Measurements from ENCODE around the gene SLC23A1.
A peak's percentile ranks its signal among the peaks of the same experiment; 100 is the strongest.

The SLC23A1 gene

DNA sequence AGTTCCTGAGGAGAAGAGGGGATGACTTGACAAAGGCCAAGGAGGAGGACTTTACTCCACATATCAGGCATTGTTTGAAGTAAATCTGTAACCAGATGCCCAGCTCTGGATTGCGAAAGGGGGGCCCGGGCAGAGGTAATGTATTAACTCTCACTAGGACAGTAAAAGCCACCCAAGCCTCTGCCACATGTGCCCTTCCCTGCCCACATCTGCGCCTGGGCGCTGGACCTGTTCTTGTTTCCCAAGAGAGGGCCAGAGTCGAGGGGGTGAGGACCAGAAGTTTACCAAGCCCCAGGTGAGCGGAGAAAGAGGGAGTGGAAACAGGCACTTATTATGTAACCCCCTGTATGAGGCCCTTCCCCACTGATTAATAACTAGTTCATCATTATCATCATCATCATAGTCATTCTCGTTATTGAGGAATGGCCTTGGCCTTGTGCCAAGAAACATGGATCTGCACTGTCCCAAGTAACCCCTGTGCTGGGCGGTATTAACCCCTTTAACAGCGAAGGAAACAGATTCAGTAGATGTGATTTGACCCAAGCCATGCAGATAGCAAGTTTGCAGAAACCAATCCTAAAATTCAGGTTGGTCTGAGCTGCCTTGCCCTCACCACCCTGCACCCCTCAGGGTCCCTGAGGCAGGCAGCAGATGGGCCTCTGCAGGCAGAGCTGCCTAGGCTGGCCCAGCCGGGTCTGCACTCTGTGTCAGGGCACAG lies at the start of gene SLC23A1:
Gene SLC23A1 (minus strand): TSS at position 23 of the 718 bp plus-strand sequence. CDS start 44 bp downstream, outside the sequence.
- no peak within 1 kb of the TSS for H3K4me3 ChIP-seq (ENCODE audit: low read depth, low read length)
- DNase-seq (ENCODE audit: low read depth): no peak

DNA sequence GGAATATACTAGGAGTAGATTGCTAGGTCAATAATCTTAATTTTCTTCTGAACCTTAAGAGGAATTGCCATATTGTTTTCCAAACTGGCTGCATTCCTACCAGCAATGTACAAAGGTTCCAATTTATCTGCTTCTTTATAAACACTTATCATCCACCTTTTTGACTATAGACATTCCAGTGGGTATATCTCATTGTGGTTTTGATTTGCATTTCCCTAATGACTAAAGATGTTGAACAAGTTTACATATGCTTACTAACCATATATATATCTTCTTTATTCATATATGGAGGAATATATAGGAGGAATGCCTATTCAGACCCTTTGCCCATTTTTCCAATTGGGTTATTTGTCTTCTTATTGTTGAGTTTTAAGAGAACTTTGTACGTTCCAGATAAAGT lies 48.6 kb upstream of the SLC23A1 start:
- no peak for DNase-seq (ENCODE audit: low read depth)
- H3K4me3 ChIP-seq (ENCODE audit: low read depth, low read length): no peak overlapping the region

DNA sequence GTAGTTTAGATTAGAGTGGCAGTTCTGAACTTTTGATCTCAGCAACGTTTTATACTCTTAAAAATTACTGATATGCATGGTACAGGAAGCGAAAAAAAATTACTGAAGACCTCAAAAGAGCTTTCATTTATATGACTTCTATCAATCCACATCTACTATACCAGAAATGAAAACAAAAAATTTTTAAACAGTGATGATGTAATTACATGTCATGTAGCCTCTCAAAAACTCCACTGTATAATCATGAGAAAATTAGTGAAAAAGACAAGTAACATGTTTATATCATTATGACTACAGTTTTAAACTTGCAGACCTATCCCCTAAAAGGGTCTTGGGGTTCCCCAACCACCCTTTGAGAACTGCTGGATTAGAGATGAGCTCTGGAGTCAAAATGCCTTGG lies 46.9 kb upstream of the SLC23A1 start:
- no peak for DNase-seq (ENCODE audit: low read depth)
- no peak overlapping the region for H3K4me3 ChIP-seq (ENCODE audit: low read depth, low read length)

DNA sequence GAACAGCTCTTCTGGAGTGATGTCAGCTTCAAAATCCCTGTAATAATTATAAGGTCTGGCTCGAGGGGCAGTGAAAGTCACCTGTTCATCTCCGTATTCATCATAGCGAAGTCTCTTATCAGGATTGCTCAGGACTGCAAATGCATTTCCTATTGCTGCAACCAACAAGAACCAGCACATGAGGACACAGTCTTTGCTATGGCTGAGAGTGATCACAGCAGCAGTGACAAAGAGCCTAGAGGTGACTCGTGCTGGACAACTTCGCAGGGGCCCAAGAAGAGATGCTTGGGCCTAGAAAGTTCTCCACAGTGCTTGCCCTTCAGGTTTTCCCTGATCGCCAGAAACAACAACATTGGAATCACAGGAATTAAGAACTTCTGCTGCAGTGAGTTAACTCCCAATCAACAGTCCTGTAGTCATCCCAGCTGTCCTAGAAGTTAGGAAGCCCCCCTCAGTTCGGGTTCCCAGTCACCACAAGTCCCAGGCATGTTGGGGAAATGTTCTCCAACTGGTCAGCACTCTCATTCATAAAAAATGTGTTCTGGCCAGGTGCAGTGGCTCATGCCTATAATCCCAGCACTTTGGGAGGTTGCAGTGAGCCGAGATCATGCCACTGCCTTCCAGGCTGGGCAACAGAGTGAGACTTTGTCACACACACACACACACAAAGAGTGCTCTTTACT lies 43.2 kb upstream of the SLC23A1 start:
- no peak for DNase-seq (ENCODE audit: low read depth)
- H3K4me3 ChIP-seq (ENCODE audit: low read depth, low read length): no peak overlapping the region

DNA sequence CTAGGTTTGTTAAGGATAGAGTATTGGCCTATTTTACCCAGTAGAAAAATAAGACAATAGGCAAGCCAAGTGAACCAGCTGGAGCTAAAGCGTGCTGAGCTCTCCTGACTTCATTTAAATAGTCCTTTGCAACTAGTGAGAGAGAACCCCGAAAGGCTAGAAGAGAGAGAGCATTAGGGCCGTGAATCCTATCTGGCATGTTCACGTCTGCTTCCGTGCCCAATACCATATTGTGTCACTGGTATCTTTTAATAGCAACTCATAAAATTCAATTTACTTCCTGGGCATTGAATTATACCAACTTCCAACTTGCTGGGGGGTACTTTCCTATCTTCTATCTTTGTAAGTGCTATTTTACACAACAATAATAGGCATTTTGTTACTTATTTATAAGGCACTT lies 42.4 kb upstream of the SLC23A1 start:
- DNase-seq (ENCODE audit: low read depth): no peak
- H3K4me3 ChIP-seq (ENCODE audit: low read depth, low read length): no peak overlapping the region

DNA sequence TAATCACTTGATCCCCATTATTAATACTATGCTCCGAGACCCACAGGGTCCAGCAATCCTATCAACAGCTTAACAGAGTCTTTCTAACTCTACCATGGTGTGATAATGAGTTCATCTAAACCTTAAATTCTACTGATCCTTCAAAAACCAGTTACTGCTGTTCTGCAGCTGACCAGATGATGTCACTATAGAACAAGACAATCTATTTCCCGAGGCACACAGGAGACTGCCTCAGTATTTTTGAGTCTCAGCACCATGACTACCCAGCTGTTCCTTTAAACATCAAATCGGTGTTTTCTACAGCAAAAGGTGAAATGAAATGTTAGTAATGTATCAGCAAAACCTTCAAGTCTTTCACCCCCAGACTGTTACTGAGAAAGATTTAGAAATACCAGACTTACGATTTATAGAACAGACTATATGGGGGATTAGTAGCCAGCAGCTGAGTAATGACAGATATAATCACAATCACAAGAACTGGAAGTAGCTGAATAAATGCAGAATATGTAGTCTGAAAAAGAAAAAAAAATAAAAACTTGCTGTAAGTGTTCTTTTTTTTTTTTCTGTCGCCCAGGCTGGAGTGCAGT lies 39.3 kb upstream of the SLC23A1 start:
- DNase-seq (ENCODE audit: low read depth): no peak
- no peak overlapping the region for H3K4me3 ChIP-seq (ENCODE audit: low read depth, low read length)

DNA sequence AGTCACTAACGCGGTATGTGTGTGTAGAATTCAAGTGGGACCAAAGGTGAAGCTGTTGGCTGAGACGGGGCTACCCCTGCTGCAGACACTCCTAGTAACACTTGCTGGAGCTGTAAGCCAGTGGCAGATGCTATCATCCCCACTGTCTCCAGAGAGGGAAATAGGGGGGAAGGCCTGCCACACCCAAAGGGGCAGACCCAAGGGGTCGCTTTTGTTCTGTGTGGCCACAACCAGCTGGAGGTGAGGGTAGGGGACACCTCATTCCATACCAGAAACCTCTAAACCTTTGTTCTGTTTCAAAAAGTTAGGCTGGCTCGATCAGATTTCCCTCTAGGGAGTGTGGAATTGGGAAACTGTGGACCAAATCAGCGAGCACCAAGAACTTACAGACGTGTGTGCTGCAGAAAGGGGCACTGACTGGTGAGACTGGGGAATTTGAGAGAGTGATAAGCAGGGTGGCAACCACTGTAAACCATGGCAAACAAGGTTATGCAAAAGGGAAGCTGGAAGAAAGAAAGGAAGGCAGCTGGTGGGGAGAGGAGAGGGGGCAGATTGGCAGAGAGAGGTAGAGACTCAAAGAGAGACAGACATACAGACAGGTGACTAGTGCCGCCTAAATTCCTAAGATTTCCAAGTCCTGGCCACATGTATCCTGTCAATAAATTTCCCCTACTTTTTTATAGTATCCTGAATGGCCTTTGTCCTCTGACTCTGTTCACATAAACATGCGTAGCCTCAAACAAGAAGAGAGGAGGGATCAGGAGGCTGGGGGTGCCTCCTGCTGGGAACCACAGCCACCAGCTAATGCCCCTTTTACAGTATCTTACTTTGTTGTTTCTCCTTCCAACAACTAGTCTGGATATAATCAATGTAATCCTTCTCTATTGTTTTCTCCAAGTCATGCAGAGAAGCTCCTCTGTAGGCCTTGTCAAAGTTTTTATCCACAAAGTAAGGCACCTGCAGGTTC lies 36.4 kb upstream of the SLC23A1 start:
- no peak for DNase-seq (ENCODE audit: low read depth)
- H3K4me3 ChIP-seq (ENCODE audit: low read depth, low read length): no peak overlapping the region

DNA sequence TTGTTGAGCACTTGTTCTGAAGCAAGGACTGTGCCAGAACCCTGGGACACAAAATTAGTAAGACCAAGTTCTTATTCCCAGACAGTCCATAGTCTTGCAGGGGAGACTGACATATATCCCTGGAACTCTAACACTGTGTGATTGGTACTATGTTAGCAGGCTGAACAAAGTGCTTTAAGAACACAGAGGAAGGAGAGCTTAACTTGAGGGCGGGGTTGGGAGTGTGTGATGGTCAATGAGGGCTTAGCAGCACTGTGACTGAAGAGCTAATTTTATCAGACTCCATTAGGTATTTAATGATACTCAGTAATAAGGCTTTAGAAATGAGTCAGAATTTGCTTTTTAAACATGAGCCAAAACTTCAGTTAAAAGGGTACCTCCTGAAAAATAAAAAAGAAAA lies 35.7 kb upstream of the SLC23A1 start:
- no peak for DNase-seq (ENCODE audit: low read depth)

DNA sequence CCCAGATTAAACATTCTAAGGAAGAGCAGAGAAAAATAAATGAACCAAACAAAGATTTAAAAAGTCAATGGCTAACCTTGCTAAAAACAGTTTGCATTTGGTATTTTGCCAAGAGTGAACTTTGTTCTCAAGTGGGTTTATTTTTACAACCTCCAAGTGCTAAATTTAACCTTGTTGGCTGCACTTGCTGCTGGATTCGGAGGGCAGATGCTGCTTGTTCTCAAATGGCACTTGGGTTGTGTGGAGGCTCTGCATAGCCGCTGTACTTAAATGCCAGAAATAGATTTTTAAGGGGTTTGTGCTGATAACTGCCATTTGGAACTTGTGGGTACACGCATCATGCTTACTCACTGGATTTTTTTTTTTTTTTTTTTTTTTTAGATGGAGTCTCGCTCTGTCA lies 34.1 kb upstream of the SLC23A1 start:
- H3K4me3 ChIP-seq (ENCODE audit: low read depth, low read length): no peak overlapping the region
- DNase-seq (ENCODE audit: low read depth): no peak

More for the DNA sequence above, 35.7 kb upstream of the SLC23A1 start:
- no peak overlapping the region for H3K4me3 ChIP-seq (ENCODE audit: low read depth, low read length)

DNA sequence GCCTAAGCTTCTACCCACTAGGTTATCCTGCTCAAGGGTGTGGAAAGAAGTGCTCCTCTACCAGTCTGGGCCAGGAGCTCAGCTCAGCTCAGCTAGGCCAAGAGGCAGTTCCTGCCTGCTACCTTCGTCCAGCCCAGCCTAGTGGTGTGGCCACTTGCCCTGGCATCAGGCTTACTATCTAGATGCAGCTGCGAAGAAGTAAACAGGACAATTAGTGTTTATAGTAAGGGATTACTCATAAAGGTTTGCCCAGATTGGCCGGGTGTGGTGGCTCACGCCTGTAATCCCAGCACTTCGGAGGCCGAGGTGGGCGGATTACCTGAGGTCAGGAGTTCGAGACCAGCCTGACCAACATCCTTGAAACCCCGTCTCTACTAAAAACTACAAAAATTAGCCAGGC lies 33.6 kb upstream of the SLC23A1 start:
- DNase-seq (ENCODE audit: low read depth): no peak
- H3K4me3 ChIP-seq (ENCODE audit: low read depth, low read length): no peak overlapping the region

DNA sequence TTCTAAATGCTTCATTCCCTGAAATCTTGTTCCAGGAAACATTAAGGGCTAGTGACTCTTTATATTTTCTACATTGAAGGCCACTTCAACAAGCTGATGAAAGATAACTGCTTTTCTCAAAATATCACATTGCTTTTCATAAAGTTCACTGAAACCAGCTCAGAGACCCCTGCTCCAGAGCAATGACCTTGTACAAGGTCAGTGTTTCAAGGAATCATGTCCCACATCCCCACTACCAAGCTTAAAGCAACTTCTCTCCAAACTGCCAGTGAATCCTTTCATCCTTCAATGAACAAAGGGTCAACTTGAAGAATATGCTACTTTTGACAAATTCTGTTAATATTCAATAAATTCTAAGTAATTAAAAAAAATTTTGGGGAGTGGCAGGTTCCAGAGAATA lies 32.8 kb upstream of the SLC23A1 start:
- DNase-seq (ENCODE audit: low read depth): no peak
- no peak overlapping the region for H3K4me3 ChIP-seq (ENCODE audit: low read depth, low read length)

DNA sequence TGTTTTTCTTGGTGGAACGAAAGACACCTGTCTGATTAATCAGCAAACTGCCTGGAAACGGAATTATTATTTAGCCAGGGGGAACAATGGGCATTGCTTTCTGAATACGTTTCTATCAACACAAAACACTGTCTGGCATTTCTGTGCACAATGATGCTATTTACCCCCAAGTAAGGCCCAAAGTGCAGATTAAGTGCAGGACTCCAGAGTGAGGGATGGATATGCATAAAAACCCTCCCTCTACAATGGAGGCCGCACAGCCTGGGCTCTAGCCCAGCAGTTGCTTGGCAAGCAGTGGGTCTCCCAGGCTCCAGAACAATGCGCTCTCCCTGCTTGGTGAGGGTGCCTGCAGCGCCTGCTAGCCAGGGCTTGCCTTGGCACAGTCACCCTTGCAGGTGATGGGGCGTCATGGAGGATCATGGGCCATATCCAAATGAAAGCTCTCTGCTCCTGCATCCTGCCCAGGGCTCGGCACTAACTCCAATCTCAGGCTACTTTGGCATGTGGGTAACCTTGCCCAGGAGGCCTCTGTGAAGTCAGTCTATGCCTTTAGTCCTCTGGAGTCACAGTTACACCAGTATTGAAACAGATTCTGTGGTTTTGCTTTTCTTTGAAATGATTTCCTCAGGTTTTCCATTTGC lies 32.2 kb upstream of the SLC23A1 start:
- H3K4me3 ChIP-seq (ENCODE audit: low read depth, low read length): no peak overlapping the region
- DNase-seq (ENCODE audit: low read depth): no peak

DNA sequence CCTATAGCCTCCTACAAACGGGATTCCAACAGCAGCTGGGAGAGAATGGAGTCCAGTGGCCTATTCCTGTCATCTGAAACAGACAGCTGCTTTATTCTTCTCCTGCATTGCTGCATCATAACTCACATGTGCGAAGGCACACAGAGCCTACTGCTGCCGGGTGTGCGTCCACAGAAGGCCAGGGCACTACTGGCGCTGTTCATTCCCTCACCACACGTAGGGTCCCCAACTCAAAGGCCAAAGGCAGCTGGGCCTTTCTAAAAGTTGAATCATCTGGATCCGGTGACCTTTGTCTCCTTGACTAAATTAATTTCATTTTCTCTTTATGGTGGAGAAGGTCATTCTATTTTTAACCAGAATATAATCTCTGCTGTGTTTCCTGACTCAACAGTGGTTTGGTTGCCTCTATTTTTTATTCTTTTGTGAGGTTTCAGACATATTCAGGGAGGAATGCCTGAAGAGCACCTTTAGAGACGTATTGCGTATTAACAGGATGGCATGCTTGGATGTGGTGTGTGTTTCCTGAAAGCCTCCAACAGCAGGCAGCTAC lies 31.6 kb upstream of the SLC23A1 start:
- H3K4me3 ChIP-seq (ENCODE audit: low read depth, low read length): no peak overlapping the region
- peak; percentile 45 for DNase-seq (ENCODE audit: low read depth)

DNA sequence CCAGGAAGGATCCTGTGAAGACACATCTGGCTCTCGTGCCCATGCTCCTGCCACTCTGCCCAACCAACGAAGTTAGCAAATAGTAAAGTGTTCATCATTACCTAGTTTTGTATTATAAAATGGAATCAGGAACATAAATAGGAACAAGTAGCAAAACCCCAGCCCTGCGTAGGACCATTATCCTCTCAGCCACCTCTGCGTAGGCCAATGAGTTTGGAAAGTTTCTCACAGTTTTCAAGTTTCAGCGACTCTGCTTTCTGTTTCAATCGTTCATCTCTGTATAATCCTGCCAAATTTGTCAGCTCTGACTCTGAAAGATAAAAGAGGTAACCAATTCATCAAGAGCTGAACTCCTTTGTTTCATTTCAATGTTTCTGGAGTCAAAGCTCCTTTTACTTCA lies 30.9 kb upstream of the SLC23A1 start:
- H3K4me3 ChIP-seq (ENCODE audit: low read depth, low read length): no peak overlapping the region
- DNase-seq (ENCODE audit: low read depth): no peak

DNA sequence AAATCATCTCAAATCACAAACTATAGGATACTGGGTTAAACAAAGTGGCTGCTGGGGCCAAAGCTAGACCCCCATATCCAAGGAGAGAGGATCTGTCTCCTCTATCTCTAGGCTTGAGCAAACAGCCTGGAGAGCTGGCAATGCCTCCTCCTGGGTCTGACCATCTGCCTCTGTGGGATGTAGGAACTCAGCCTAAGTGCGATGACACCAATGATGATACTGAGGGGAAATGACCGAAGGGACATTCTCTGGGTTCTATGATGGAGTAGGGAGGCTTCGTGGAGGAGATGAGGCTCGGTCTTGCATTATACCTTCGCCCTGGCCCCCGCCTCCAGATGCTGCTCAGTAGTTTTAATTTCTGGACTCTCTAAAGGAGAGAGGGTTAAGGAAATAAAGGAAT lies 30.1 kb upstream of the SLC23A1 start:
- H3K4me3 ChIP-seq (ENCODE audit: low read depth, low read length): no peak overlapping the region
- DNase-seq (ENCODE audit: low read depth): no peak

DNA sequence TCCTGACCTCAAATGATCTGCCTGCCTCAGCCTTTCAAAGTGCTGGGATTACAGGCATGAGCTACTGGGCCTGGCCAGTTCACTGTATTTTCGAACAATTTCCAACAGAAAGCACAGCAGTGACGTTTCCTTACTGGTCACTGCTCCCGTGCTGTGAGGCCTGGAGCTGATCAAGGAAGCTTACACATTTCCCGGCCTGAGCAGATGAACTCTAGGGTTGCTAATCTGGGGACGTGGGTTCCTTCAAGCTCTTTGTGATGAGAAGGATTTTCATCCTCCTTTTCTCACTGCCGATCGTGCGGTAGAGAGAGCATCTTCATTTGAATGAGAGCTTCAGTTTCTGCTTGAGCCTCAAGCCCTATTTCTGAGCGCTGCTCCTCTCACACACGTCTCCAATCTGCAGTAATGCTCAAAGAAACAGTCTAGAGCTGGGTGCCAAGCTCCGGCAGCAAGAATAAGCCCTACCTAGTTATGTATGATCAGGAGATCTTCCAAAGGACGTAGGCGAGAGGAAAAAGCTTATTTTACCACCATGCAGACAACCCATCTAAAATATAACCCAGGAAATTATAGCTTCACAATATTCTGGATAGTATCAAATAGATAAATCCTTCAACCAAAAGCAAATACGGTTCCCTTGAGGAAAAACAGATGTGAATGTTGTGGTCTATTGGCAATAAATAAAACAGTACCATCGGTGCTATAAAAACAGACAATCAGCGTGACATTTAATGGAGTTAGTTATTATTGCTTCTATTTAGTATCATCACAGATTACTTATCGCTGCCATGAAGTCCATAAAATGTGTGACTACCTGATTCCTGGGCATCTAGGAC lies 28.1 kb upstream of the SLC23A1 start:
- H3K4me3 ChIP-seq (ENCODE audit: low read depth, low read length): no peak overlapping the region
- DNase-seq (ENCODE audit: low read depth): no peak

DNA sequence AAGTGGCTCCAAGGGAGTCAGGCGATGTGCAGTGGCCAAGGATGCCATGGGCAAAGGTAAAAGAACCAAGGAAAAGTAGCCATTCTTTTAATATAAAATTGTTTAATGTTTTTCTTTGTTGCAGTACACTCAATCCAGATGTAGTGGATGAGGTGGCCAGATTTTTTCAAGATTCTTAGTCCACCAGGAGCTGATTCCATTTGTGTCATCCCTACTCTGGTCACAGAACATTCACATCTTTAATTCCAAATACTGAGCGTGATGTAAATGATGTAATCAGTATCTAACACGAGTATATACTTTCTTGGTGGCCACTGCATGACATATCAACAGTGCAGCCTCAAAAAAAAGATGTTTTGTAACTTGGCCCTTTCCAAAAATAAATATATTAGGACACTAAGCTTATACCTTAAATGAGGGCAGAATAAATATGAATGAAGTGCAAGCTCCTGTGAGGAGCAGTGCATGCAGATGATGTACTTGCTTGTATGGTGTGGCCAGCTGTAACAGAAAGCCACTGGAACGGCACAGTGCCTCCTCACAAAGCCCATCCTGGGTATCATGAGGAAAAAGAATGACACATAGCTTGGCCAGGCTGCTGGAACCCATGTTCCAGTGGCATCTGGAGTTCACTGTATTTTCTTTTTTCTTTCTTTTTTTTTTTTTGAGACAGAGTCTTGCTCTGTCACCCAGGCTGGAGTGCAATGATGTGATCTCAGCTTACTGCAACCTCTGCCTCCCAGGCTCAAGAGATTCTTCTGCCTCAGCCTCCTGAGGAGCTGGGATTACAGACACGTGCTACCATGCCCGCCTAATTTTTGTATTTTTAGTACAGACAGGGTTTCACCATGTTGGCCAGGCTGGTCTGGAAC lies 27.3 kb upstream of the SLC23A1 start:
- no peak for DNase-seq (ENCODE audit: low read depth)
- H3K4me3 ChIP-seq (ENCODE audit: low read depth, low read length): no peak overlapping the region
